A673 (cell line): ENCODE measurements around the gene TXNDC9. TPM values are rescaled to one million over a fixed set of nuclear protein-coding genes. Genes with fewer than 3 reads are reported as not detected.

ENCODE experiments used
- BruUV-seq: library from RNA; stranded (reverse); fragments of 400-500 nt; replicated peaks from 2 replicates; lab custom pipeline; 2021; lab: Mats Ljungman, UMichigan
- CTCF ChIA-PET: fragments of 300-600 bp; sonication (Branson Sonifier 250); formaldehyde crosslinking; loops from one replicate; lab custom pipeline; 2022; ENCODE audit warnings: antibody characterized with exemption; lab: Charles Lee
- POLR2A ChIA-PET: fragments of 300-600 bp; sonication (Branson Sonifier 250); formaldehyde crosslinking; loops from one replicate; lab custom pipeline; 2022; ENCODE audit warnings: antibody characterized with exemption; ENCODE audit not compliant: low non-redundant PET; lab: Charles Lee
- DNase-seq: peaks from one replicate; pipeline ENCODE4 v3.0.0-alpha.2; 2015; ENCODE audit warnings: low spot score
- H3K27ac ChIP-seq: fragments of 200-600 bp; sonication (generic); 2 replicates; pipeline ENCODE4 v1.5.1; 2016; ENCODE audit warnings: mixed run types, low read depth, mild to moderate bottlenecking, mixed read lengths, antibody characterized with exemption, low read length; ENCODE audit not compliant: poor library complexity, severe bottlenecking
- H3K27me3 ChIP-seq: fragments of 200-600 bp; sonication (generic); replicated peaks from 2 replicates; pipeline ENCODE4 v1.6.1; 2017; ENCODE audit warnings: mixed run types, low read depth, mild to moderate bottlenecking, mixed read lengths, antibody characterized with exemption, low read length; ENCODE audit not compliant: insufficient read depth, poor library complexity
- H3K36me3 ChIP-seq: fragments of 200-600 bp; sonication (generic); 2 replicates; pipeline ENCODE4 v1.6.1; 2016; ENCODE audit warnings: mixed run types, mild to moderate bottlenecking, mixed read lengths, antibody characterized with exemption, low read length; ENCODE audit not compliant: insufficient read depth, poor library complexity, severe bottlenecking
- H3K4me1 ChIP-seq: fragments of 200-600 bp; sonication (generic); 2 replicates; pipeline ENCODE4 v1.6.1; 2017; ENCODE audit warnings: mixed run types, mild to moderate bottlenecking, mixed read lengths, antibody characterized with exemption, low read length; ENCODE audit not compliant: insufficient read depth, poor library complexity, severe bottlenecking
- H3K4me3 ChIP-seq: fragments of 200-600 bp; sonication (generic); 2 replicates; pipeline ENCODE4 v1.5.1; 2016; ENCODE audit warnings: low read depth, mixed run types, mild to moderate bottlenecking, mixed read lengths, low read length; ENCODE audit not compliant: poor library complexity, severe bottlenecking
- H3K9me3 ChIP-seq: fragments of 200-600 bp; sonication (generic); 2 replicates; pipeline ENCODE4 v1.6.1; 2016; ENCODE audit warnings: mixed run types, low read depth, mild to moderate bottlenecking, mixed read lengths, antibody characterized with exemption, low read length; ENCODE audit not compliant: poor library complexity, severe bottlenecking
- EZH2 ChIP-seq: fragments of 200-600 bp; sonication (generic); IDR thresholded peaks from 2 replicates; pipeline ENCODE4 v1.6.1; 2017; ENCODE audit warnings: borderline replicate concordance, low read depth, mild to moderate bottlenecking, mixed read lengths, antibody characterized with exemption, low read length; ENCODE audit not compliant: poor library complexity, severe bottlenecking
- intact Hi-C: fragments of 100-400 bp; cut with micrococcal nuclease; formaldehyde crosslinking; loops from one replicate; pipeline ENCODE4 v1.10.0; 2022; ENCODE audit not compliant: unreplicated experiment
- total RNA-seq: library from RNA; stranded (reverse); gene quantifications from 2 replicates; pipeline ENCODE4 v1.2.3, GENCODE V29; 2021
- TF ChIP-seq, protein P1 (sequence below): fragments of 300-800, 200-600 bp; sonication (generic); conservative IDR thresholded peaks from 2 replicates; pipeline ENCODE4 v1.5.1; 2017; ENCODE audit warnings: low read depth, mild to moderate bottlenecking, antibody characterized with exemption, low read length, moderate library complexity, mixed read lengths

Gene TXNDC9
- total RNA-seq, 1 experiment from 2014 or later = 43.0 TPM

DNA sequence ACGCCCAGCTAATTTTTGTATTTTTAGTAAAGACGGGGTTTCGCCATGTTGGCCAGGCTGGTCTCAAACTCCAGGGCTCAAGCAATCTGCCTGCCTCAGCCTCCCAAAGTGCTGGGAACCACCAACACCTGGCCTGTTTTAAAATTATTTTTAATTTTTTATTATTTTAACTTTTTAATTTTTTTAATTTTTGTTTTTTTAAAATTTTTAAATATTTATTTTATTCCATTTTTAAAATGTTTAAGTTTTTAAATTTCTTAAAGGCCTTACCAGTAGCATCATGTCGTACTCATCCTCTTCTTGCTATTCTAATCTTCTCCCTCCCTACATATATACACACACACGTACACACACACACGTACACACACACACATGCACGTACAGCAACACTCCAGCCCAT lies 36.6 kb downstream of the TXNDC9 start:
- Histone ChIP-seq H3K36me3 (no peaks in the 10 kb centered on the region), H3K27ac (no peak overlapping the region), H3K4me1 (no peaks in the 10 kb centered on the region), H3K9me3 (no peaks in the 10 kb centered on the region), H3K27me3 (no peaks in the 10 kb centered on the region), H3K4me3 (no peak overlapping the region)
- intact Hi-C loops = no loop called here
- no TSS peak for BruUV-seq
- no peak for DNase-seq
- ChIA-PET POLR2A (no interaction called here), CTCF (no interaction called here)
- TF ChIP-seq, protein P1, sequence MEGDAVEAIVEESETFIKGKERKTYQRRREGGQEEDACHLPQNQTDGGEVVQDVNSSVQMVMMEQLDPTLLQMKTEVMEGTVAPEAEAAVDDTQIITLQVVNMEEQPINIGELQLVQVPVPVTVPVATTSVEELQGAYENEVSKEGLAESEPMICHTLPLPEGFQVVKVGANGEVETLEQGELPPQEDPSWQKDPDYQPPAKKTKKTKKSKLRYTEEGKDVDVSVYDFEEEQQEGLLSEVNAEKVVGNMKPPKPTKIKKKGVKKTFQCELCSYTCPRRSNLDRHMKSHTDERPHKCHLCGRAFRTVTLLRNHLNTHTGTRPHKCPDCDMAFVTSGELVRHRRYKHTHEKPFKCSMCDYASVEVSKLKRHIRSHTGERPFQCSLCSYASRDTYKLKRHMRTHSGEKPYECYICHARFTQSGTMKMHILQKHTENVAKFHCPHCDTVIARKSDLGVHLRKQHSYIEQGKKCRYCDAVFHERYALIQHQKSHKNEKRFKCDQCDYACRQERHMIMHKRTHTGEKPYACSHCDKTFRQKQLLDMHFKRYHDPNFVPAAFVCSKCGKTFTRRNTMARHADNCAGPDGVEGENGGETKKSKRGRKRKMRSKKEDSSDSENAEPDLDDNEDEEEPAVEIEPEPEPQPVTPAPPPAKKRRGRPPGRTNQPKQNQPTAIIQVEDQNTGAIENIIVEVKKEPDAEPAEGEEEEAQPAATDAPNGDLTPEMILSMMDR = no peak
- no peak for TF ChIP-seq EZH2

DNA sequence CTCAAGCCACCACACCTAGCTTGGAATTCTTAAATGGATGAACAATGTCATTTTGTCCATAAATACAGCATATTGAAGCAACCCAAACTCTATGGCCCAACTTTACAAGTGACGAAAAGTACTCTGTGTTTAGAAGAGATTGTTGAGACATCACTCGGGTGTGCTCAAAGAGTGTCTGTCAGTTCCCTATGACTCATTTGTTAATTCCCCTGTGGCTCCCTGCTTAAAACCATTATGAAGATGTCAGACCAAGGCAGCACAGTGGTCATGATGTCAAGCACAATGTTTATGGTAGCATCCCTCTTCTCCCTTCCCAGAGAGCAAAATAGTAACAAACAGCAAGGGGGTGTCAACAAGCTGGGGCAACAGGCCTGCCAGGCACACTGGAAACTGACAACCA lies 38.1 kb downstream of the TXNDC9 start:
- no TSS peak for BruUV-seq
- POLR2A ChIA-PET = no interaction called here

GRCh38 chr2:99285526-99285925 lies 50.6 kb downstream of the TXNDC9 start:
- ChIA-PET POLR2A (no interaction called here), CTCF (no interaction called here)
- no peak for DNase-seq
- Histone ChIP-seq H3K9me3 (no peaks in the 10 kb centered on the region), H3K27me3 (no peaks in the 10 kb centered on the region), H3K36me3 (no peaks in the 10 kb centered on the region), H3K4me3 (no peak overlapping the region), H3K4me1 (no peaks in the 10 kb centered on the region), H3K27ac (no peak overlapping the region)
- no TSS peak for BruUV-seq
- TF ChIP-seq, protein P1 = no peak
- no peak for TF ChIP-seq EZH2
- intact Hi-C loops = no loop called here

More for the DNA sequence above, 38.1 kb downstream of the TXNDC9 start:
- Histone ChIP-seq H3K27me3 (no peaks in the 10 kb centered on the region), H3K36me3 (no peaks in the 10 kb centered on the region), H3K4me1 (no peaks in the 10 kb centered on the region), H3K27ac (no peak overlapping the region), H3K4me3 (no peak overlapping the region), H3K9me3 (no peaks in the 10 kb centered on the region)
- intact Hi-C loops = no loop called here
- CTCF ChIA-PET = no interaction called here
- DNase-seq = peak; percentile 33
- TF ChIP-seq, protein P1 = no peak
- no peak for TF ChIP-seq EZH2
